ENCODE measurements around the gene MTHFR.
"Not testable (repeated sequence)": the region's sequence is repeated elsewhere in the genome, so short reads cannot be mapped to it uniquely, and the experiment has no call there.

The MTHFR gene

GRCh38 chr1:11833900-11834299 lies 28.1 kb upstream of the MTHFR start:
- in situ Hi-C loops (cut with MboI; ENCODE audit: low sequenced_read_pairs), result no loop called here

DNA sequence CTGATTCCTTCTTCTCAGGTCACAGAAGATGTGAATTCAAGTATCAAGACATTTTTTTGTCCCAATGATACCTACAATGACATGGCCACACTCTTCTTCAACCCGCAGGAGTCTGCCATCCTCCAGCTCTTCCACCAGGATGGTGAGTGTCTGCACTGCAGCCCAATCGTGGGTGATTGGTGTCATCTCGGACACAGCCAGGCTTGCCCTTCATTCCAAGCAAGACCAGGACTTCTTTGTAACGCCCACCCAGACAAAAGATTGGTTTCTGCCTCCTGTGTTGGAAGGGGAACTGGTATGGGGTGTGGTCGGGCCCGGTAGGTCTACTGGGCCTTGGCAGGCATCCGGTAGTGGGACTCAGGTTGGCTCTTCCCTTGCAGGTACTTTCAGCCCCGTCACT lies 27.7 kb upstream of the MTHFR start:
- in situ Hi-C loops (cut with MboI; ENCODE audit: low sequenced_read_pairs), result no loop called here

GRCh38 chr1:11831945-11832725 lies 26.4 kb upstream of the MTHFR start:
- in situ Hi-C loops (cut with MboI; ENCODE audit: low sequenced_read_pairs), result no loop called here

GRCh38 chr1:11828511-11828910 lies 22.7 kb upstream of the MTHFR start:
- in situ Hi-C loops (cut with MboI; ENCODE audit: low sequenced_read_pairs), result no loop called here

DNA sequence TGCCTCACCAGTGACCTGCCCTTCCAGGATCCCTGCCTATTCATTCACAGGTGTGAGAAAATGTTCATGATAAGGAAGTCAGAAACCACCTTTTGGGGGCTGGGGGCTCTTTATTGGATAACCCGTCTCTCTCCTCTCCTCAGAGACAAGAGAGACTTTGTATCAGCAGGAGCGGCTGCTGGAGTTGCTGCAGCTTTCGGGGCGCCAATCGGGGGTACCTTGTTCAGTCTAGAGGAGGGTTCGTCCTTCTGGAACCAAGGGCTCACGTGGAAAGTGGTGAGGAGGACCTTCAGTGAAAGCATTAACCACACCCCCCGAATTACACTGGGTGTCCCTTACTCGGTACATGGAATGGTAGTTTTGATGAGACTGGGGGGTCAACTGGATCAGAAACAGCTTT lies 21.2 kb upstream of the MTHFR start:
- in situ Hi-C loops (cut with MboI; ENCODE audit: low sequenced_read_pairs), result no loop called here

DNA sequence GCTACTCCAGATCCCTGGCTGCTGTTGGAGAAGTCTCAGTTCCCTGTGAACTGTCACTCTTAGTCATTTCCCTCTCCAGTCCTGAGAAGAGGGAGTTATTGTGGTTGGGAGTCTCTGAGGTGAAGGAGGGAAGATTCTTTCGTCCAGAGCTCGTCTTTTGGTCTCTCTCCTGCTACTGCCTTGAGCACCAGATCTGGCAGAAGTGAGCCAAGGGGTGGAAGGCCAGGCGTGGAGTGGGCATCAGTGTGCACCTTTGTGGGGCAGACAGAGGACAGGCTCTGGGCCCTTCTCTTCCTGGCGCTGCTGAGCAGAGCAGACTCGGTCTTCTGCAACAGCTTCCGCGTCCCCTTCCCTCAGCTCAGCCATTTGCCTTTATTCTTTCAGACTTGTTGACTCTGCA lies 19.4 kb upstream of the MTHFR start:
- in situ Hi-C loops (cut with MboI; ENCODE audit: low sequenced_read_pairs), result no loop called here

- in situ Hi-C loops (cut with MboI; ENCODE audit: low sequenced_read_pairs), result no loop called here
These were observed 17.8 kb upstream of the MTHFR start for GRCh38 chr1:11823366-11824137.

- in situ Hi-C loops (cut with MboI; ENCODE audit: low sequenced_read_pairs), result no loop called here
These were observed 16.3 kb upstream of the MTHFR start for GRCh38 chr1:11822091-11822490.

DNA sequence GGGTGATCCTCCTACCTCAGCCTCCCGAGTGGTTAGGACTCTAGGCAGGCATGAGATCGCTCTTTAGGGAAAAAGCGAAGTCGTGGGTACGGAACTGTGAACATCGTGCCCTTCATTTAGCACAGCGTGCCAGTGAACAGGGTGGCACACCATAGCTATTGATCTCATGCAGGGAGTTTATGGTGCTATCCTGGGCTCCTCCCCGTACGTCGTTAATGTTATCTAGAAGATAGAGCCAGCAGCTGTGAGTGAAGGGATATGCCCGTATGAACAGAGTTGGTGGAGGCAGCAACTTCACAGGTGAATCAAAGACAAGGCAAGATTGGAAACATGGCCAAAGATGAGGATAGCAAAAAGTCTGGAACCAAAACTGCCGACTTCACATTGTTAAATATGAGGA lies 11.4 kb upstream of the MTHFR start:
- in situ Hi-C loops (cut with MboI; ENCODE audit: low sequenced_read_pairs), result no loop called here

DNA sequence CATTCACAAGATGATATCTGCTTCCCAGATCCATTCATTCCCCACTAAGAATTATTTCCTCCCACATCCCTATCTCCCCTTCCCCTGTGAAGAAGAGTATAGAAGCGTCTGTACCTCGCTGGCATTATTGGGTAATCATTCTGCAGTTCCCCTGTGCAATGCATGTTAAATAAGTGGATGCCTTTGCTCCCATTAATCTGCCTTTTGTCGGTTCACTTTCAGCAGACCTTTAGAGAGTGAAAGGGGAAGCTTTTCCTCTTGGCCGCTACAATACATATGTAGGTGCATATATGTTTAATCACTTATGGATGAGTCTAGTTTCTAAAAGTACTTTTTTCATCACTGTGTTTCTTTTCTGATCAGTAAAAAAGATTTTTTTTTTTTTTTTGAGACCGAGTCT lies 7.3 kb upstream of the MTHFR start:
- in situ Hi-C loops (cut with MboI; ENCODE audit: low sequenced_read_pairs), result no loop called here

GRCh38 chr1:11807133-11807532 lies 1.4 kb upstream of the MTHFR start:
- in situ Hi-C loops (cut with MboI; ENCODE audit: low sequenced_read_pairs), result no loop called here

DNA sequence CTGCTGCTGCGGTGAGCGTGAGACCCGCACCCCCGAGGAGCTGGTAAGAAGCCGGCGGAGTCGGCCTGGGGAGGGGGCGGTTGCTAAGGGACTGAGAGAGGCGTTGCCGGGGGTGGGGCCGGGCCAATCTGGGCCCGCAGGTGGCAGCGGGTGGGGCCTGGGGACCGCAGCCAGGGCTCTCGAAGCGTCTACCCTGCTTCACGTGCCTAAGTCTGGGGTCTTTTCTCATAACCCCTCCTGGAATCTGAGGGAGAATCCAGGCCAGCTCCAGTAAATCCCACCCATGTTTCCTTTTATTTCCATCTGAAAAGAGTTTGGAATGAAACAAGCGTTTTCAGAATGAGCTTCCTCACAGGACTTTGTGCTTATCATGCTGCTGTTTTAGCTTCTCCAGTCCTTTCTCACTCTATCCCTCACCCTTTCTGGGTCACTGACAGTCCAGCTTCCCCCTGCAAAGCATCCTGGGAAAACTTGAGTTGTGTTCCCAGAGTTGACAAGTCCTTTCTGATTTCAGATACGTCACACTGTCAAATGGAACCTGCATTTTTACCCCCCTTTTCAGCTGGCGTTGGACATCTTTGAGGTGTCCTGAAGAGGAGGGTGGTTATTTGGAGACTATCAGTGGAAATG lies 658 bp upstream of the MTHFR start:
- in situ Hi-C loops (cut with MboI; ENCODE audit: low sequenced_read_pairs), result no loop called here

- in situ Hi-C loops (cut with MboI; ENCODE audit: low sequenced_read_pairs), result no loop called here
These were observed 920 bp downstream of the MTHFR start for GRCh38 chr1:11804666-11805421.

DNA sequence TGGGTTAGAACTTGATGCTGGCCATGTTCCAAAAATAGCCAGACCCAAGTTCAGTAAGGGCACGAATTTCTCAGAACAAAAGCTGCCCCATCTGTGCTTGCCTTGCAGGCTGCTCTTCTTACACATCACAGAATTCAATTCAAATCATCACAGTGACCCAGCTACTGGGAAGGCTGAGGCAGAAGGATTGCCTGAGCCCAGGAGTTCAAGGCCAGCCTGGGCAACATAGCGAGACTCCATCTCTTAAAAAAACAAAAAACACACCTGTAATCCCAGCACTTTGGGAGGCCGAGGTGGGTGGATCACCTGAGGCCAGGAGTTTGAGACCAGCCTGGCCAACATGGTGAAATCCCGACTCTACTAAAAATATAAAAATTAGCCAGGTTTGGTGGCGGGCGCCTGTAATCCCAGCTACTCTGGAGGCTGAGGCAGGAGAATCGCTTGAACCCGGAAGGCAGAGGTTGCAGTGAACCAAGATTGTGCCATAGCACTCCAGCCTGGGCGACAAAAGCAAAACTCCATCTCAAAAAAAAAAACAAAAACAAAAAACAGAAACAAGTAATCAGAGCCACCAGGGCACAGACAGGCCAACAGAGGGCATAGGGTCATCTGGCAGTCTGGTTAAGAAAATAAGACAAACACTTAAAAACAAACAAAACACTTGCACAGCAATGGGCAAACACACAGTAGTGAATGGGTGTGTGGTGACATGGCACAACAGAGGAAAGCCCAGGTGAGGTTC lies 1.7 kb downstream of the MTHFR start:
- in situ Hi-C loops (cut with MboI; ENCODE audit: low sequenced_read_pairs), result not testable (repeated sequence)

DNA sequence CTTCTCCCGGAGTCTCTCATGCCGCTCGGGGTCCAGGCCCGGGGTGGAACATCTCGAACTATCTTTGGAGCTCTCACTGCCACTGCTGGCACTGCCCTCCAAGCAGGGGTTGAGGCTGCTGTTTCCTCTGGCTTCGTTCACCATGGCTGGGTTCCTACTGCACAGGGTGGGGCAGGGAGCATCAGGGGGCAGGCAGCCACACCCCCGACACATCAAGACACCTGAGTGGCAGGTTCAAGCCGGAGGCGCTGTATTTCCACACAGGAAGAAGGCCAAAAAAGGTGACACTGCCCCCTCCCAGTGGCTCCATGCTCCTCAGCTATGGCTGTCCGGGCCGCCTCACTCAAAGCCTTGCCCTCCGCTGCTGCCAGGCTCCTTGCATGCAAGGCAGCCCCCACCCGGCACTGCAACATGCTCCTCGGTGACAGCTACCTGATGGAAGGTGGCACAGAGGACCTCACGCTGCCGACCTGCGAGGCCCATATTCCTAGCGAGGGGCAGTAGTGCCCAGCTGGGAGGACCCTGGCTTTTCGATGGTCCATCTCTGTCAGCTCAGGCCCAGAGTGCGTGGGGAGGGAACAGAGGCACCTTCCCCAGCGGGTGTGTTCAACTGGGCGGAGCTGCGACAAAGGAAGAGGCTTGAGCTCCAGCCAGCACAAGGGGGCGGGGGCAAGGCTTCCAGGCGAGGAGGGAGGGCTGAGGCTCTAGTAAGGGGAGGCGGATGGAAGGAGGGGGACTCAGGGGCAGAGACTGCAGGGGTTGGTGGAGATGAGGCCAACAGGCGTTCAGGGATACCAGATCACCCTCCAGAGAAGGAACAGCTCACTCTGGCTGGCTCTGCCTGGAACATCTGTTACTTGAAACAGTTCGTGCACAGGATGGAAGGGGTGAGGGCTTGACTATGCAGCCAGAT lies 2.5 kb downstream of the MTHFR start:
- in situ Hi-C loops (cut with MboI; ENCODE audit: low sequenced_read_pairs), result no loop called here

DNA sequence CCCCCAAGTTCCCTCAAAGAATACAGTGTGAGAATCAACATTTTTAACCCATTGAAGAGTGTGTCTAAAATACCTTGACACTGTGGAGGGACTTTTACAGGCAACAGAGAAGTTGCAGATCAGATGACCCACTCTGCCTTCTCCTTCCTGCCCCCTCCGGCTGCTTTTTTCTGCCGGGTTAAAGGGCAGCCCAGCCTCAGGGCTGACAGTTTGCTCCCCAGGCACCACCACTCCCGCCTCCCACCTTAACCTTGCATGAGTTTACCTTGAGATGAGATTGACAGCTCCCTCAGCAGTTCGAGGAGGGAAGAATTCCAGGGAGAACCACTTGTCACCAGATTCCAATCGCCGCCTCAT lies 3.2 kb downstream of the MTHFR start:
- in situ Hi-C loops (cut with MboI; ENCODE audit: low sequenced_read_pairs), result no loop called here

- in situ Hi-C loops (cut with MboI; ENCODE audit: low sequenced_read_pairs), result no loop called here
These were observed 4.9 kb downstream of the MTHFR start for GRCh38 chr1:11800756-11801433.

GRCh38 chr1:11800391-11800755 lies 5.4 kb downstream of the MTHFR start:
- in situ Hi-C loops (cut with MboI; ENCODE audit: low sequenced_read_pairs), result no loop called here

DNA sequence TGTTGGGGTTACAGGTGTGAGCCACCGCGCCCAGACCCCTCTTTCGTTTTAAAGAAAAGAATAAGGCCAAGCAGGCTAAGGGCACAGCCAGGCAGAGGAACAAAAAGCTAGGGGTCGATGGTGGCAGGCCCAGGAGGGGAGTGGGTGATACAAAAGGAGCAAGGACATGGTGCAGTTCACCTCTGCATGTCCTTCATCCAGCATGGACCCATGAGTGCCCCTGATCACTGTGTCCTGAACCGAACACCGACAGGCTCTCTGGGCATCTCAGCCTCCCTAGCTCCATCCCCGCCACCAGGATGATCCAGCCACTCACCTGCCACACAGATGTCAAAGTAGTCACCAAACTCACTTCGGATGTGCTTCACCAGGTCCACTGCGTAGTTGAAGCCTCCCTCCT lies 5.9 kb downstream of the MTHFR start:
- in situ Hi-C loops (cut with MboI; ENCODE audit: low sequenced_read_pairs), result no loop called here

Data from hTERT RPE-1 (cell line).